GM18505 (cell line): ENCODE results near the gene SORCS2.

Experiments used
- ATAC-seq: cut with Tn5 transposase; IDR thresholded peaks from one replicate; pipeline ENCODE4 v1.9.1; 2021; ENCODE audit not compliant: unreplicated experiment
- POLR2A ChIP-seq: IDR thresholded peaks from 4 replicates; pipeline ENCODE4 v1.6.1; 2011; ENCODE audit warnings: borderline replicate concordance; ENCODE audit not compliant: insufficient read depth, insufficient read length; ENCODE audit errors: extremely low read depth

SORCS2 gene

GRCh38 chr4:7233006-7233580, 40.8 kb downstream of the SORCS2 start:
- TF ChIP-seq POLR2A: no peak
- no peak for ATAC-seq

GRCh38 chr4:7233601-7234000, 41.3 kb downstream of the SORCS2 start:
- no peak for ATAC-seq

GRCh38 chr4:7234355-7235029, 42.2 kb downstream of the SORCS2 start:
- TF ChIP-seq POLR2A: no peak
- no peak for ATAC-seq

More at GRCh38 chr4:7233601-7234000, 41.3 kb downstream of the SORCS2 start:
- no peak for TF ChIP-seq POLR2A

- no peak for ATAC-seq
- TF ChIP-seq POLR2A: no peak
Observed at GRCh38 chr4:7235030-7235380, 42.7 kb downstream of the SORCS2 start.

- no peak for TF ChIP-seq POLR2A
- no peak for ATAC-seq
Observed at GRCh38 chr4:7236847-7237246, 44.5 kb downstream of the SORCS2 start.

- ATAC-seq: no peak
- no peak for TF ChIP-seq POLR2A
Observed at GRCh38 chr4:7237873-7238272, 45.5 kb downstream of the SORCS2 start.

GRCh38 chr4:7238300-7238960, 46.1 kb downstream of the SORCS2 start:
- TF ChIP-seq POLR2A: no peak
- no peak for ATAC-seq

GRCh38 chr4:7239101-7239820, 46.9 kb downstream of the SORCS2 start:
- TF ChIP-seq POLR2A: no peak
- ATAC-seq: no peak

GRCh38 chr4:7239844-7240243, 47.5 kb downstream of the SORCS2 start:
- no peak for TF ChIP-seq POLR2A
- no peak for ATAC-seq

GRCh38 chr4:7240306-7240705, 48.0 kb downstream of the SORCS2 start:
- TF ChIP-seq POLR2A: no peak
- ATAC-seq: no peak

- ATAC-seq: no peak
- no peak for TF ChIP-seq POLR2A
Observed at GRCh38 chr4:7241597-7242125, 49.3 kb downstream of the SORCS2 start.

- no peak for ATAC-seq
- no peak for TF ChIP-seq POLR2A
Observed at GRCh38 chr4:7242766-7243165, 50.4 kb downstream of the SORCS2 start.

- TF ChIP-seq POLR2A: no peak
- ATAC-seq: no peak
Observed at GRCh38 chr4:7243609-7244330, 51.4 kb downstream of the SORCS2 start.

GRCh38 chr4:7244331-7244665, 52.0 kb downstream of the SORCS2 start:
- ATAC-seq: no peak
- no peak for TF ChIP-seq POLR2A
